Measurements from ENCODE around the gene PPP6R2.
"Not testable (repeated sequence)": the region's sequence is repeated elsewhere in the genome, so short reads cannot be mapped to it uniquely, and the experiment has no call there.

PPP6R2 gene

DNA sequence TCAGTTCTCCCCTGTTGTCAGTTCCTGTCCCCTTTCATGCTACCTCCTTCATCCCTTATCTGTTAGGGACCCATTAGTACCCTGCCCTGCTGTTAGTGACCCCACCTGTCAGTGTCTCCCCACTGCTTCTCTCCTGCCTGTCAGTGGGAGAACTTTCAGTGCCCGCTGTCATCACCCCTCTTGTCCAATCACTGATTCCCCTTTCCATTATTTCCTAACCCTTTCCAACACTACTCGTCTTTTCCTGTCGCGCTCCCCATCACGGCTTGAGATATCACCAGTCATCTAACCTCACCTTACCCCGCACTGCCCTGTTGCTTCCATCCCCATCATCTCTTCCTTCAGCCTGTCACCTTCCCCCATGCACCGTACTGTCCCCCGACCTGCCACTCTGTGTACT is 4.0 kb downstream of the PPP6R2 start:
- no peak for DNase-seq

DNA sequence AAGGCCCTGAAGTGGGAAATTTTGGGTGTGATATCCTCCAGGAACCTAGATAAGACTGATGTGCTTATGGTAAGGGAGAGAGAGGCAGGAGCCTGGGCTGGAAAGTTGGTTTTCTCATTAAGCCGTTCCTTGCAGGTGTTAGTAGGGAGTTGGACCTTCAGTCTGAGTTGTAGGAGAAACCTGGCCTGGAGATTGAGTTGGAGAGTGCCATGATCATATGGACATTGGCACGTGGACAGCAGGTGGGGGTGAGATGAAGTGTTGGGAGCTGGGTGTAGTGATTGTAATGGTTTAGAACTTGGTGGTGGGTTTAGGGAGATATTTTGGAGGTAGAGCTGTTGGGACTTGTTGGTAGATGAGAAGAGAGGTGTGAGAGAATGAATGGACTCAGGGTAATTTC is 4.9 kb downstream of the PPP6R2 start:
- DNase-seq = no peak

DNA sequence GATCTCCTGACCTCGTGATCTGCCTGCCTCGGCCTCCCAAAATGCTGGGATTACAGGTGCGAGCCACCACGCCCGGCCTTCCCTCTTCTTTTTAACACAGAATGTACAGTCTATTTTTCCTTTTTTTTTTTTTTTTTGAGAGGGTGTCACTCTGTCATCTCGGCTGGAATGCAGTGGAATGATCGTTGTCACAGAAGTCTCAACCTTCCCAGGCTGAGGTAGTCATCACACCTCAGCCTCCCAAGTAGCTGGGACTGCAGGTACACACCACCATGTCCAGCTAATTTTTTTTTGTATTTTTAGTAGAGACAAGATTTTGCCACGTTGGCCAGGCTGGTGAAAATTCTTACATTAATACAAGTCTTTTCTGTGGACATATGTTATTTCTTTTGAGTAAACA is 13.1 kb downstream of the PPP6R2 start:
- DNase-seq = no peak

DNA sequence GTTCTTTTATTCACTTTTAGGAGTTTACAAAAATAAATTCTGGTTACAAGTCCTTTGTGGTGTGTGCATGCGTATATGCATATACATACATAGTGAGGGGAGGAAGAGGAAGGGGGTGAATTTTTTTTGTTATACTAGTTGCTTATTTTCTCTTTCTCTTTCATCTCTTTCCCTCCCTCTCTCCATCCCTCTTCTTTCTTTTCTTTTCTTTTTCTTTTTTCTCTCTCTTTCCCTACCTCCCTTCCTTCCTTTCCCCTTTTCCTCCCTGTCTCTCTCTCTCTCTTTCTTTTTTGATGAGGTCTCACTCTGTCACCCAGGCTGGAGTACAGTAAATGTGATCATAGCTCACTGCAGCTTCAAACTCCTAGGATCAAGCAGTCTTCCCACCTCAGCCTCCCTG is 14.1 kb downstream of the PPP6R2 start:
- no peak for DNase-seq

DNA sequence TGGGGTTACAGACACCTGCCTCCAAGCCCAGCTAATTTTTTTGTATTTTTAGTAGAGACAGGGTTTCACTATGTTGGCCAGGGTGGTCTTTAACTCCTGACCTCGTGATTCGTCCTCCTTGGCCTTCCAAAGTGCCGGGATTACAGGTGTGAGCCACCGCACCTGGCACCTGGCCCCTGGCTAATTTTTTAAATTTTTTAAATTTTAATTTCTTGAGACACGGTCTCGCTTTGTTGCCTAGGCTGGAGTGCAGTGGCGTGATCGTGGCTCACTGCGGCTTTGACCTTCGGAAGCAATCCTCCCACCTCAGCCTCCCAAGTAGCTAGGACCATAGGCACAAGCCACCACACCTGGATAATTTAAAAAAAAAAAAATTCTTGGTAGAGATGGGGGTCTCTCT is 14.6 kb downstream of the PPP6R2 start:
- DNase-seq = no peak

DNA sequence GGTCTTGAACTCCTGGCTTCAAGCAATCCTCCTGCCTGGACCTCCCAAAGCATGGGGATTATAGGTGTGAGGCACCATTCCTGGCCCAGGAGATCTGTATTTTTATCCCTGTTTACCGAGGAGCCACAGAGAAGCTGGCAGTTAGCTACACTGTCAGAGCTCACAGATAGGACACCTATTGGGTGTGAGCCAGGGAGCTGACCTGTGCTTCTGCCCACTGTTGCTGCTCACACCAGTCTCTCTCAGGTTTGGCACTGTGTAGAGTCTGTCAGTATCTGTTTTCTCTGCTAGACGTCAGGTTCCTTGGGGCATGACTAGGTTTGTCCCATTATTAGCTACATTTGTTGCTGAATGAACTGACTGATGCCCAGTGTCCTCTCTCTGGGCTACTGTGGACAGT is 17.5 kb downstream of the PPP6R2 start:
- DNase-seq = no peak

DNA sequence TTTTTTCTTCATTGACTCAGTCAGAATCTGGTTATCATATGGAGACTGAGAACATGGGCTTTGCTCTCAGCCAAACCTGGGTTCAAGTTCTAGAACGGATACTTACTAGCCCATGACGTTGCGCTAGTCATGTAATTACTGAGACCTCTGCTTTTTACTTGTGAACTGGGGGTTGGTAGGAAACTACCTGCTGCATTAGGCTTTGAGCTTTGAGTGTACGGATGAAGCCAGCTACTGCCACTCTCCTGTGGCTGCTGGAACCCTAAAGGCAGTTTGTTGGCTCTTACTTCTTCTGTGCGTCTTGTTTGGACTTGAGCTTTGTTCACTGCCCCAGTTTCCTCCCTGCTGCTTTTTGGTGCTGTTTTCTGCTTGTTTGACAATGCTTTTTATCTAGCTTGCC is 18.1 kb downstream of the PPP6R2 start:
- DNase-seq = no peak

DNA sequence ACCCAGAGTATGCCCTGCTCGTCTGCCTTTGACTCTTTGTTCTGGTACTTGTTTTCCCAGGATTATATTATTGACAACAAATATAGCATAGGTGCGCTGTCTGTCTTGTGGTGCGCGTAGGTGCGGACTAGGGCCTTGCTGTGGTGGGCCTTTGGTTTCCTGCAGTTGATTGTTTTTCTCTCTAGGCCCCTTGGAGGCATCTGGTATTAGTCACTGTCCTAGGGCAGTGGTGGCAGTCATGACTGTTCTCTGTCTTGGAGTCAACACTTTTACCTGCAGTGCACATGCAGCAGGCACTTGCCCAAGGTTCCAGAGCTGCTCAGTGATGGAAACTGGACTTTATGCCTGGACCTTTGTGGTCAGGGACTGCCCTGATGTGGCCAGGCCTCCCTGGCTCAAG is 18.6 kb downstream of the PPP6R2 start:
- DNase-seq = no peak

DNA sequence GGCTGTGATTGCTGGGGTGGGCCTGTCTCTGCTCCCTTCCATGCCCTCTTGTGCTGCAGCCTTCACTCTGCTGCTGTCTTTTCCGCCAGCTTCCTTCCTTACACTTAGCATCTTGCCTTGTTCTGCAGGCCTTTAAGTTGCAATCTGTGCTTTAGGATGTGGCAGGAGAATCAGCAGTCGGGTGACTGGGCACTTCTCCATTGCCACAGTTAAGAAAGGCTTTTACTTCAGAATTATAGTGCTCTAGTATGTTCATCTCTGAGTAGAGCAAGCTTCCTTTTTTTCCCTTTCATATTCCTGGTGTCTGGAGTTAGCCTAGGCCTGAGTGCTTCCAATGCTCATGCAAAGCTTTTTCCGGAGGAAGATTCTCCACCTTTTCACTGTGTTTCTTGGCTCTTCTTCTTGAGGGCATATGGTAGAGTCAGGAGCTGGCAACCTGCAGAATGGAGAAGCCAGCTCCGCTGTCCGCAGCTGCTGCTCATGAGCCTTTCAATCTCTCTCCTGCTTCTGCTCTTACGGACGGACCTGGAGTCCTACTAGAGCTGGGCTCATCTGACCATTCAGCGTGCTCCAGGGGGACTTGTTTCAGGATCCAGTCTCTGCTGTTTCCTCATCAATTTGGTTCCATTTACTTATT is 20.2 kb downstream of the PPP6R2 start:
- DNase-seq = no peak

DNA sequence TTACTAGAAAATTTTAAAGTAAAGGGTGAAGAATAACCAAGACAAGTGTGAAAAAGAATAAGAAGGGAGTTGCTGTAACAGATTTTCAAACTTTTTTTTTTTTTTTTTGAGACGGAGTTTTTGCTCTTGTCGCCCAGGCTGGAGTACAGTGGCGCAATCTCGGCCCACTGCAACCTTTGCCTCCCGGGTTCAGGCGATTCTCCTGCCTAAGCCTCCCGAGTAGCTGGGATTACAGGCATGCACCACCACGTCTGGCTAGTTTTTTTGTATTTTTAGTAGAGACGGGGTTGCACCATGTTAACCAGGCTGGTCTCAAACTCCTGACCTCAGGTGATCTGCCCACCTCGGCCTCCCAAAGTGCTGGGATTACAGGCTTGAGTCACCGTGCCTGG is 20.7 kb downstream of the PPP6R2 start:
- DNase-seq = not testable (repeated sequence)

DNA sequence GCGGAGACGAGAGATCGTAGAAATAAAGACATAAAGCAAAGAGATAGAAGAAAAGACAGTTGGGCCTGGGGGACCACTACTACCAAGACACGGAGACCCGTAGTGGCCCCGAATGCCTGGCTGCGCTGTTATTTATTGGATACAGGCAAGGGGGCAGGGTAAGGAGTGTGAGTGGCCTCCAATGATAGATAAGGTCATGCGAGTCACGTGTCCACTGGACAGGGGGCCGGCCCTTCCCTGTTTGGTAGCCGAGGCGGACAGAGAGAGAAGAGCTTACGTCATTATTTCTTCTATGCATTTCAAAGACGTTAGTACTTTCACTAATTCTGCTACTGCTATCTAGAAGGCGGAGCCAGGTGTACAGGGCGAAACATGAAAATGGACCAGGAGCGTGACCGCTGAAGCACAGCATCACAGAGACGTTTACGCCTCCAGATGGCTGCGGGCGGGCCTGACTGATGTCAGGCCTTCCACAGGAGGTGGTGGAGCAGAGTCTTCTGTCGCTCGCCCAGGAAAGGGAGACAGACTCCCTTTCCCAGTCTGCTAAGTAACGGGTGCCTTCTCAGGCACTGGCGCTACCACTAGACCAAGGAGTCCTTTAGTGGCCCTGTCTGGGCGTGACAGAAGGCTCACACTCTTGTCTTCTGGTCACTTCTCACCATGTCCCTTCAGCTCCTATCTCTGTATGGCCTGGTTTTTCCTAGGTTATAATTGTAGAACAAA is 24.8 kb downstream of the PPP6R2 start:
- no peak for DNase-seq

DNA sequence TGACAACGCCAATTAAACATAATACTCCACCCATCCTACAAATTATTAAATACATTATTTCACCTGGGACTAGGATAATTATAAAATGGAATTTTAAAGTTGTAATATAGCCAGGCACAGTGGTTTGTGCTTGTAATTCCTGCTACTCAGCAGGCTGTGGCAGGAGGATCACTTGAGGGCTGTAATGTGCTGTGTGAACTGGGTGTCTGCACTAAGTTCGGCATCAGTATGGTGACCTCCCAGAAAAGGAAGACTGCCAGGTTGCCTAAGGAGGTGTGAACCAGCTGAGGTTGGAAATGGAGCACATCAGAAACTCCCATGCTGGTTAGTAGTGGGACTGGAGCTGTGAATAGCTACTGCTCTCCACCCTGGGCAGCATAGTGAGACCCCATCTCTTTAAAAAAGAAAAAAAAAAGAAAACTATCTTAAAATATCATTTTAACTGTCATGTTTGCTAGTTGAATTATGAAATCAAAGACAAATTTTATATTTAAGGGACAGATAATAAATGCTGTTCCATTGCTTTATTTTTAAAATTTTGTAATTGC is 28.0 kb downstream of the PPP6R2 start:
- no peak for DNase-seq

DNA sequence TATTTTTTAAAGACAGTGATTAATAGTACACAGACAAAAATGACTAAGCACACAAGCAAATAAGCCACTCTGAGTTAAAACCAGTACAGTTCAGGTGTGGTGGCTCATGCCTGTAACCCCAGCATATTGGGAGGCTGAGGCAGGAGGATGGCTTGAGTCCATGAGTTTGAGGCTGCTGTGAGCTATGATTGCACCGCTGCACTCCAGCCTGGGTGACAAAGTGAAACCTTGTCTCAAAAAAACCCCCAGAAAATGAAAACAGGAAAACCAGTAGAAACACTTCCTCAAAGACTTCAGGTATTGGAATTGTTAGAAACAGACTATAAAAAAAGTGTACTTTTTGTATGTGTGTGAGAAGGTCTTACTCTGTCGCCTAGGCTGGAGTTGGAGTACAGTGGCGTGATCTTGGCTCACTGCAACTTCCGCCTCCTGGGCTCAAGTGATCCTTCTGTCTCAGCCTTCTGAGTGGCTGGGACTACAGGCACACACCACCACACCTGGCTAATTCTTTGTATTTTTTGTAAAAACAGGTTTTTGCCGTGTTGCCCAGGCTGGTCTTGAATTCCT is 33.0 kb downstream of the PPP6R2 start:
- DNase-seq = no peak

DNA sequence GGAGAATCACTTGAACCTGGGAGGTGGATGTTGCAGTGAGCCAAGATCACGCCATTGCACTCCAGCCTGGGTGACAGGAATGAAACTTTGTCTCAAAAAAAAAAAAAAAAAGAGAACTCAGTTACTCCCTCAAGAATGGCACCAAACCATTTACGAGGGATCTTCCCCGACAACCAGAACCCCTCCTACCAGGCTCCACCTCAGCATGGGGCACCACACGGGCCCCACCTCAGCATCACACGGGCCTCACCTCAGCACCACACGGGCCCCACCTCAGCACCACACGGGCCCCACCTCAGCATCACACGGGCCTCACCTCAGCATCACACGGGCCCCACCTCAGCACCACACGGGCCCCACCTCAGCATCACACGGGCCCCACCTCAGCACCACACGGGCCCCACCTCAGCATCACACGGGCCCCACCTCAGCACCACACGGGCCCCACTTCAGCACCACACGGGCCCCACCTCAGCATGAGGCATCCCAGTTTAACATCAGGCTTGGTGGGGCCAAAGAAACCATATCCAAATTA is 38.0 kb downstream of the PPP6R2 start:
- not testable (repeated sequence) for DNase-seq

DNA sequence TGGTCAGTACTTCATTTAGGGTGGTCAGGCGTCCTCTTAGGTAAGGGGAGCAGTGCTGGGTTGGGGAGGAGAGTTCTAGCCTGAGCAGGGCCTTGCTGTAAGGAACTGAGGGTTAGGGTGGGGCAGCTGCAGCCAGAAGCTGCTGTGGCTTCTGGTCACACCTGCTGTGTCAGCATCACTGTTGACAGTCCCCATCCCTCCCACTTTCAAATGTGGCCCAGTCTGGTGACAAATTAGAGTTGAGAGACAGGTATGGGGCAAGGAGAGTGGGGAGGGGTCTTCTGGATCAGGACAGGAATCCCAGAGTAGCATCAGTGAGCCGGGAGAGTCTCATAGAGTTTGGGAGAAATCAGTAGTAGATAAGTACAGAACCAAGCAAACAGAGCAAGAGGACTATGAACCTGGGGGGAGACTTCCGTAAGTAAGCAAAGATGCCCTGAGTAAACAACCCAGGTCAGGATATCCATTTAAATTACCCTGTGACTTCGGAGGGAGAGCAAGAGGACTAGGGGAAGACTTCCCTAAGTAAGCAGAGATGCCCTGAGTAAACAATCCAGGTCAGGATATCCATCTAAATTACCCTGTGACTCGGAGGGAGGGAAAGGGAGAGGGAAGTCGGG is 53.7 kb downstream of the PPP6R2 start:
- DNase-seq = no peak

DNA sequence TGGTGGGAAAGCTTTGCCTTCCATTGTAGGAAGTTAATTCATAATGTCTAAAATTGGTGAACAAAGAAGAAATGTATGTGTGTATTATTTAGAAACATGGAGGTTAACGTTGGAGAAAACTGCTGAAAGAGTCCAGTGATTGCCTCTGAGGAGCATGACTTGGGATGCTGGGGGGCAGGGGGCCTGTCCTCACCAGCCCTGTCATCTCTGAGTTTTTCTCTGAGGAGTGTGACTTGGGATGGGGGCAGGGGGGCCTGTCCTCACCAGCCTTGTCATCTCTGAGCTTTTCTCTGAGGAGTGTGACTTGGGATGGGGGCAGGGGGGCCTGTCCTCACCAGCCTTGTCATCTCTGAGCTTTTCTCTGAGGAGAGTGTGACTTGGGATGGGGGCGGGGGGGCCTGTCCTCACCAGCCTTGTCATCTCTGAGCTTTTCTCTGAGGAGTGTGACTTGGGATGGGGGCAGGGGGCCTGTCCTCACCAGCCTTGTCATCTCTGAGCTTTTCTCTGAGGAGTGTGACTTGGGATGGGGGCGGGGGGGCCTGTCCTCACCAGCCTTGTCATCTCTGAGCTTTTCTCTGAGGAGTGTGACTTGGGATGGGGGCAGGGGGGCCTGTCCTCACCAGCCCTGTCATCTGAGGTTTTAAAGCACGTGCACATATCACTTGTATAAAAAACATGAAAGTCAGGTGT is 54.4 kb downstream of the PPP6R2 start:
- DNase-seq = not testable (repeated sequence)

DNA sequence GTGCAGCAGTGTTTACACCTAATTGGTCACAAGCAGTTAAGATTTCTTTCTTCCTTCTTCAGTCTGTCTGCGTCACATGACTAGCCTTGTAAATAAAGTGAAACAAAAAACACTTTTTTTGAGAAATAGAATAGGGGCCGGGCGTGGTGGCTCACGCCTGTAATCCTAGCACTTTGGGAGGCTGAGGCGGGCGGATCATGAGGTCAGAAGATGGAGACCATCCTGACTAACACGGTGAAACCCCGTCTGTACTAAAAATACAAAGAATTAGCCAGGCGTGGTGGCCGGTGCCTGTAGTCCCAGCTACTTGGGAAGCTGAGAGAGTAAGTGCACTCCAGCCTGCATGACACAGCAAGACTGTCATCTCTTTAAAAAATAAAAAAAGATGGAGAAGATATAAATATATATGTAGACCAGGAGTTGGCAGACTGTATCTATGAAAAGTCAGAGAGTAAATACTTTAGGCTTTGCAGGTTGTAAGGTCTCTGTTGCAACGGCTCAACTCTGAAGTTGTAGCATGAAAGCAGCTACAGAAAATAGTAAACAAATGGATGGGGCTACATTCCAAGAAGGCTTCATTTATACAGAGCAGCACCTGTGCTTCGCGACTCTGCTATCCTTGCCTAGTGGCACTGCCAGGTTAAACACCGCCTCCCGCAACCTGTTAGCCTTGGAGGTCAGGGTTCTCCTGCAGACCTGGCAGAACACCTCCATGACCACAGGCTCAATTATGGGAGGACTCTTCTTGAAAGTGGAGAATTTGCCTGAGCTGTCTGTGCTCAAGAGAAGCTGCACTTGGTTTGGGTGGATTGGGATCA is 55.9 kb downstream of the PPP6R2 start:
- DNase-seq = no peak

DNA sequence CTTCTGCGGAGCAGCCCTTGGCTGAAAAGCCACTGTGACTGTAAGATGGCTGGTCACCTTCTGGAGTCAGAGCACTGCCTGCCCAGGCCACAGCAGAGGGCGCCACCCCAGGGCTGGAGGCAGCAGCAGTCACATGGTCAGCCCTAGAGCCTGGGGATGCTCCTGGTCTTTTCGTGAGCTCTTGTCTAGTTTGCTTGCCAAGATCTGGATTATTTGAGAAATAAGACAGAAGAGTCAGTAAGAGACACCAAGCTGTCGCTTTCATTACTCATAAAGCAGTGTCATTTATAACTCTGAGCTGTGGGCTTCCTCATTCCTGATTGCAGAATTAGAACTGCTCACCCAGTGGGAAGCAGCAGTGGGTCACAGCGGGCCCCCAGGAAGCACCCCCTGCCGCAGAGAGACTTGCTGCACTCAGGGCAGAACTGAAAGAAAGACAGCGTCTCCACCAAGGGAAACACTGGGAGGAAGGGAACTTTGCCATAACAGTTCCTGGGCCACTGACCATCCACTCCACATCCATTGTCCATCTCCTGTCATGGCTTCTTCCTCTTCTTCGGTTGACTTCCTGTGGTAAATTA is 56.7 kb downstream of the PPP6R2 start:
- no peak for DNase-seq

DNA sequence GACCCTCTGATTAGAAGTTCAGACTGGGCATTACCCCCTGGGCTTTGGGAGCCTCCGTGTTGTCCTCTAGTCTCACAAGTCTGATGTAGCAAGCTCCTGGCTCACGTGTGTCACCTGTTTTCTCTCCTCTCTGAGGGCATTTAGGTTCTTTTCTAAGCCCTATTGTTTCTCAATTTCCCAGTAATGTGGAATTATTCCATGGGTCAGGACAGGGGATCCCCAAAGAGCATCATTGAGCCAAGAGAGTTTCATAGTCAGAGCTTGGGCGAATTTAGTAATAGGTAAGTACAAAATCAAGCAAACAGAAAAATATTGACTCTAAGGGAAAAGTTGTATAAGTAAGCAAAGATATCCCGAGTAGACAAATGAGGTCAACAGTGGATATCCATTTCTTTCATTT is 57.3 kb downstream of the PPP6R2 start:
- DNase-seq = no peak

DNA sequence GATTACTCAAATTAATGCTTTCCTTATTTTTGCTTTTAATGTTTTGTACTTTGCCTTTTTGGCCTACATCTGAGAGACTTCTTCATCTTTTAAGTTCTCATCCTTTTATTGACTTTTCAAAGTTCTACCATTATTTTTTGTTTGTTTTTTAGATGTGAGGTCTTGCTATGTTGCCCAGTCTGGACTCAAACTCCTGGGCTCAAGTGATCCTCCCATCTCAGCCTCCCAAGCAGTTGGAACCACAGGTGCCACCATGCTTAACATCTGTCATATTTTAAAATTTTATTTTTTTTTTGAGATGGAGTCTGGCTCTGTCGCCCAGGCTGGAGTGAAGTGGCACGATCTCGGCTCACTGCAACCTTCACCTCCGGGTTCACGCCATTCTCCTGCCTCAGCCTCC is 57.8 kb downstream of the PPP6R2 start:
- no peak for DNase-seq

DNA sequence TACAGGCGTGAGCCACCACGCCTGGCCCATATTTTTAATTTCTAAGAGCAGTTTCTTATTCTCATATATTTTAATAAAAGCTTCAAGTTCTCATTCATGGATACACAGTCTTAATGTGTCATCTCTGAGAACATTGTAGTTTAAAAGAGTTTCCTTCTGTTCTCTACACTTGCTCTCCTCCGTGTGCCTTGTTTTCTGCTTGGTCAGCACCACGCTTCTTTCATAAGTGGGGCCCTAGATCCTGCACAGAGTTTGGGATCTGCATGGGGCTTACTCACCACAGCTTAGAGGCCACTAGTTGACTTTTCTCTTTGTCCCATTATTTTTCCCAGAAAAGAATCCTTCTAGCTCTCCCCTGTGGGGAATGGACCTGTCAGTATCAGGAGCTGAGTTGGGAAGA is 58.8 kb downstream of the PPP6R2 start:
- no peak for DNase-seq

DNA sequence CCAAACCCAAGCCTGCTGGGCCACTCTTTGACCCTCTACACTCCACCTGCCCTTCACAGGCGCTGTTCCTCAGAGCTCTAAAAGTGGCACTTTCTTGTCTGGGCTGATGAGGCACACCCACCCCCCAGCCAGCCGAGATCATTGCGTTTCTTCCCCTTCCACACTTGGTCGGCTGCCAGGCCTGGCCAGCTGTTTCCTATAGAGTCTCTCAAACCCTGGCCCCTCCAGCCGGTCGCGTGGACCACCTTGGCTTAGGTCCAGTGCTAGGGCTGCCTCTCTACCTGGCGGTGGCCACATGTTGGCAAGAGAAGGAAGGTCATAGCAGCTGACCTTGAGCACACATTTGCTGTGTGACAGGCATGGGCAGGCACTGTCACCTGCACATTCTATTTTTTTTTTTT is 60.6 kb downstream of the PPP6R2 start:
- no peak for DNase-seq
